GM12891 (cell line): ENCODE data around the gene COQ6.

Experiments used
- DNase-seq: peaks from one replicate; pipeline ENCODE4 v3.0.0; 2011; ENCODE audit warnings: low spot score; ENCODE audit not compliant: insufficient read length
- FAIRE-seq: peaks from 2 replicates; lab custom pipeline; 2011; peaks lifted over from hg19 to GRCh38; lab: Jason Lieb, UNC
- PAX5 ChIP-seq: IDR thresholded peaks from 2 replicates; pipeline ENCODE4 v1.6.1; 2011; ENCODE audit warnings: low read length, moderate library complexity, mild to moderate bottlenecking; ENCODE audit not compliant: insufficient read depth, severe bottlenecking
- POLR2A ChIP-seq: IDR thresholded peaks from 2 replicates; pipeline ENCODE4 v1.6.1; 2011; ENCODE audit warnings: low read depth, low read length, control low read depth
- POLR2AphosphoS5 ChIP-seq: IDR thresholded peaks from 2 replicates; pipeline ENCODE4 v1.6.1; 2011; ENCODE audit warnings: low read depth, low read length, control low read depth
- POU2F2 ChIP-seq: IDR thresholded peaks from 2 replicates; pipeline ENCODE4 v1.6.1; 2011; ENCODE audit warnings: low read depth, mild to moderate bottlenecking, control low read depth, low read length, moderate library complexity
- SPI1 ChIP-seq: IDR thresholded peaks from 2 replicates; pipeline ENCODE4 v1.6.1; 2011; ENCODE audit warnings: low read depth, low read length, control low read depth
- TAF1 ChIP-seq: IDR thresholded peaks from 2 replicates; pipeline ENCODE4 v1.6.1; 2011; ENCODE audit warnings: low read depth, low read length, control low read depth

COQ6 gene

DNA sequence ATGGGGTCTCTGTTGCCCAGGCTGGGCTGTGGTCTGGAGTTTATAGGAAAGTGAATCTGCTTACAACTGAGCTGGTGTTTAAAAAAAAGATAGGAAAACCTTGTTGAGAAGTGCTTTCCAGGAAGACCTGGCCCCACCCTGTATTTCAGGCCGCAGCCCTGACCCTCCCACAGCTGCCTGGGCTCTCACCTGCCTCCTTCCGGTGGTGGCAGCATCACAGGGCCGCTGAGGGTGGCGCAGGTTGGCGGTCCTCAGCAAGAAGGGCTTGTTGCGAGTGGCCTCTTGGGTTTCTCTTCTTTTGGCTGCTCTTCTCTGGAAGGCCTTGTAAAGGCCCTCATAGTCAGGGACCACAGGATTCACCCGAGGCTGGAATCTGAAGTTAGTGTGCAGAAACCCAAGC, 7.9 kb upstream of the COQ6 start:
- TF ChIP-seq POLR2A (no peak), PAX5 (no peak), POLR2AphosphoS5 (no peak), SPI1 (no peak), POU2F2 (no peak), TAF1 (no peak)
- FAIRE-seq (no peak), DNase-seq (no peak)

DNA sequence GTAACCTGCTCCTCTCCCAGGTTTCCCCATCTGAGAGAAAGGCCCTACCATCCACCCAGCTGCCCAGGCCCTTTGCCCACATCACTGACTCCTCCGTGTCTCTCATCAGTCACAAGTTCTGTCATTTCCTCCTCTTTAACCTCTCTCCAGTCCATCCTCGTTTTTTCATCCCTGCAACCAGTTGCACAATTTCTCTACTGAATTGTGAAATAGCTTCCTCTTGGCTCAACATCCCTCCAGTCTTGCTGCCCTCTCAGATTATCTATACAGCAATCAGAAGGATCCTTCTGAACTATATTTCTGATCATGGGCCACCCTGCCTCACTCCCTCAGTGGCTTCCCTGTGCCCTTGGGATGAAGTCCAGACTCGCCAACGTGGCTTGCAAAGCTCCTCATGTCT, 7.0 kb upstream of the COQ6 start:
- no peak for TF ChIP-seq POLR2A
- no peak for TF ChIP-seq SPI1
- TF ChIP-seq PAX5: no peak
- TF ChIP-seq POU2F2: no peak
- no peak for TF ChIP-seq POLR2AphosphoS5
- no peak for TF ChIP-seq TAF1
- DNase-seq: no peak
- FAIRE-seq: no peak

DNA sequence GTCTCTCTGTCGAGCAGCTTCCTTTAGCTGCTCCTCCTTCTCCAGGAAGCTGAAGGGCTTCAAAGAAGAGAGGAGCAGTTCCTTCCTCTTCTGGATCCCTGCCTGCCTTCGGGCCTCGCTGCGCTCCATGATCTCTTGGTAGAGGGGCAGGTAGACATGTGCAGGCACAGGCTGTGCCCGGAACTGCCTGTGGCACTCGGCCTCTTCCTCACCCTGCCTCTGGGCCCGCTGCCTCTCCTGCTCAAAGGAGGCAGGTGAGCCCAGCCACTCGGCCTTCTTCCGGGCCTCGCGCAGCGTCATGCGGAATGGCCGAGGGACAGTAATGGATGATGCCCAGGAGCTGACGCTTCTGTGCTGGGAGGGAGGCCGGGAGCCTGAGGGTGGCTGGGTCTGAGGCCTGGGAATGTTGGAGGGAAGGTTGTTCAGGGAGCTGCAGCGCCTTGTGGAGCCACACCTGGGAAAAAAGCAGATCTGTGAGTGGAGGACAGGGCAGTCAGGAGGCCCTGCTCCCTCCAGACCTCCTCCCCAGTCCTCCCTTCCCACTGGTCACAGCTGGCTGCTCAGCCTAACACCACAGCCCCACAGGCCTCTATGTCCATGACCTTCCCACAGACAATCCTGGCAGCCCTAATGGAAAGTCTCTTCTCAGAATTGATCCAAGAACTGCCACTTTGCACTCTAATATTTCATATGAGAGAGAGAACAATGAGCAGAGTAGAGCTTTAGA, 5.5 kb upstream of the COQ6 start:
- TF ChIP-seq POU2F2 (no peak), POLR2AphosphoS5 (no peak), POLR2A (no peak), TAF1 (no peak), SPI1 (no peak), PAX5 (no peak)
- DNase-seq (no peak), FAIRE-seq (no peak)

DNA sequence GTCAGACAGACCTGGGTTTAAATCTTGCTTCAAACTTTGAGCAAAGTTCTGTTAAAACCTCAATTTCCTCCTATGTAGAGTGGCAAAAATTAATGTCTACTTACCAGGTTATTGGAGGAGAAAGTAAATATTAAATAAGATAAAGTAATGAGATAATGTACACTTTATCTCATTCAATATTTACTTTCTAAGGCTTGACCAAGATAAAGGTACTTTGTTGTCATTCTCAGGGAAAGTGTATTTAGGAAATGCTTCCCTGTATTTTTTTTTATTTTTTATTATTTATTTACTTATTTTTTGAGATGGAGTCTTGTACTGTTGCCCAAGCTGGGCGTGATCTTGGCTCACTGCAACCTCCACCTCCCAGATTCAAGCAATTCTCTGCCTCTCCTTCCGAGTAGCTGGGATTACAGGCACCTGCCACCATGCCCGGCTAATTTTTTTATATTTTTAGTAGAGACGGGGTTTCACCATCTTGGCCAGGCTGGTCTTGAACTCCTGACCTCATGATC, 4.9 kb upstream of the COQ6 start:
- no peak for FAIRE-seq
- no peak for DNase-seq
- TF ChIP-seq POLR2A (no peak), PAX5 (no peak), TAF1 (no peak), SPI1 (no peak), POU2F2 (no peak), POLR2AphosphoS5 (no peak)

DNA sequence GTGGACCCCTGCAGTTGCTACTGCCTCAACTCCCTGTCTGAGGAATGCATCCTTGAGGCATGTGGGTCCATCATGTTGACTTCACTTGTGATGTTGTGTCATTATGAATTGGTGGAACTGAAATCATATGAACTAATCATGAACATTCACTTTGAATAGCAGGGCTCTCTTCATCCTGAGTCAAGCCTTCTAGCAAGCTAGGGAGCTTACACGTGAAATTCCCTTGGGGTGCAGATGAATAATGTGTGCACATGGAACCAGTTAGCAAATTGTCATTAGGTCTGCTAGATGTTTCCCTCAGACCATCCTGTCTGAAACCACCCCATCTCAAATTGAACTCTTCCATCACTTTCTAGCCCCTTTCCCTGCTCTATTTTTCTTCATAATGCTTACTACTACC, 3.6 kb downstream of the COQ6 start:
- FAIRE-seq (no peak), DNase-seq (no peak)
- no peak for TF ChIP-seq POLR2AphosphoS5
- TF ChIP-seq PAX5: no peak
- TF ChIP-seq POU2F2: no peak
- TF ChIP-seq TAF1: no peak
- no peak for TF ChIP-seq SPI1
- no peak for TF ChIP-seq POLR2A

DNA sequence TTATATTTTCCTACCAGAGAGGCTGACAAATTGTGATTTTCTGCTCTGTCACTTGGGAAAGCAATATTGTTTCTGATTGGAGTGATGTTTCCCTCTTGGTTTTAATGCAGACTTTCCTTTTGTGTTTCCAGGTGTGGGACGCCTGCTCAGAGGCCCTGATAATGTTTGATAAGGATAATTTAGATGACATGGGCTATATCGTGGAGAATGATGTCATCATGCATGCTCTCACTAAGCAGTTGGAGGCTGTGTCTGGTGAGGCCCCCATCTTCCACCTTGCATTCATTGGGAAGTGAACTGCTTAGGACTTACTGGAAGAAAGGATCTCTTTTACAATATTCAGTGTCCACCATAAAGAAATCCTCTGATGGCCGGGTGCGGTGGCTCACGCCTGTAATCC, 5.6 kb downstream of the COQ6 start:
- FAIRE-seq (no peak), DNase-seq (no peak)
- TF ChIP-seq SPI1: no peak
- TF ChIP-seq POLR2AphosphoS5: no peak
- no peak for TF ChIP-seq PAX5

DNA sequence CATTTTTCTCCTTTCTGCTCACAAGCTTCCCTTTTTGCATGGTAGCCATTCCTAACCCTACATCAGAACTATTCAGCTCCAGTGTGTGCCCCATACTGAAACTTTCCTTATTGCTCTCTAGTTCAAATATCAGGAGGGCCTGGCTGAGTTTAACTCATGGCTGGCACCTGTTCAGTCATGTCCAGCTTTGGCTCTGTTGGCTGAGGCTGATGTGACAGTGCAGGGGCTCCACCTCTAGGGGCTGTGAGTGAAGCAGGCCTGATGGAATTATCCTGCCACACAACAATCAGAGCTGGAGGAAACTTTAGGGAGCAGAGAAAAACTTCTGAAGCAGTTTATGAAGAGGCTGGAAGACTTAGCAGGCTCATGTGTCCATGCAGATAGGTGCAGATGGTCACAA, 8.5 kb downstream of the COQ6 start:
- FAIRE-seq (no peak), DNase-seq (no peak)
- TF ChIP-seq TAF1 (no peak), POLR2A (no peak), SPI1 (no peak), POU2F2 (no peak), PAX5 (no peak), POLR2AphosphoS5 (no peak)

DNA sequence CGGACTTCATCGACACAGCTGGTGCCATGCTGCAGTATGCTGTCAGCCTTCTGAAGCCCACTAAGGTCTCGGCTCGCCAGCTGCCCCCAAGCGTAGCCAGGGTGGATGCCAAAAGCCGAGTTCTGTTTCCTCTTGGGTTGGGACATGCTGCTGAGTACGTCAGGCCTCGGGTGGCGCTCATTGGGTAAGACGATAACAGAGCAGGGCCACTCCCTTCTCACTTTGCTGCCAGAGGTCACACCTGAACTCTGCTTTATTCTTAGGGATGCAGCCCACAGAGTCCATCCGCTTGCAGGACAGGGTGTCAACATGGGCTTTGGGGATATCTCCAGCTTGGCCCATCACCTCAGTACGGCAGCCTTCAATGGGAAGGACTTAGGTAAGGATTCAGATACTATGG, 11.1 kb downstream of the COQ6 start:
- no peak for FAIRE-seq
- no peak for TF ChIP-seq POLR2A
- TF ChIP-seq POLR2AphosphoS5: no peak
- no peak for TF ChIP-seq SPI1
- no peak for TF ChIP-seq PAX5
- no peak for TF ChIP-seq TAF1
- no peak for TF ChIP-seq POU2F2
- no peak for DNase-seq

DNA sequence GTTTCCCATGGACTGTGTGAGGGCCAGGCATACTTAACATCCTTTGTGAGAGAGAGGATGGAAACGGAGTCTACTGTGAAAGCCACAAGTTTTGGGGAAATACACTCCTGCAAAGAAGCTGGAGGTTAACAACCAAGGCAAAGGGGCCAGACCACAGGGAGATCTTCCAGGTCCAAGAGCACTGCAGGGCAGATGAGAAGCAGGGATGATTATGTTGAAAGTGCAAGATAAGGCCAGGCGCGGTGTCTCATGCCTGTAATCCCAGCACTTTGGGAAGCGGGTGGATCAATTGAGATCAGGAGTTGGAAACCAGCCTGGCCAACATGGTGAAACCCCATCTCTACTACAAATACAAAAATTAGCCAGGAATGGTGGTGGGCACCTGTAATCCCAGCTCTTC, 15.1 kb downstream of the COQ6 start:
- TF ChIP-seq PAX5: no peak
- no peak for TF ChIP-seq TAF1
- no peak for TF ChIP-seq POLR2A
- TF ChIP-seq POU2F2: no peak
- no peak for TF ChIP-seq POLR2AphosphoS5
- no peak for TF ChIP-seq SPI1

DNA sequence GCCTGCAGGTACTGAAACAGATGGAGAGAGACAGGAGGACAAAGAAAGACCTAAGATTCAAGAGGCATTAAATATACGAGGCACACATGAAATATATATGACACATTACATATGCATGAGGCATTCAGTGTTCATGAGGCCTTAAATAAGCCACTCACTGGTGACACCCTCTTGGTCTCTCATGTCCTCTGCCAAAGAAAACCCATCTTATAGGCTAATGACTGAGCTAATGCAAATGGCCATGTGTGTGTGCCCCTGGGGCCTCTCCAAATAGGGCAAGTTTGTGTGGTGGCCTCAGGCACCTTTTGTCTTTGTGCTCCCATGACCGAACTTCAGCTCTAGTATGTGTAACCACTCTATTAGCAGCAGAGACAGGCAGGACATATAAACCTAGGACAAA, 18.8 kb downstream of the COQ6 start:
- TF ChIP-seq TAF1 (no peak), SPI1 (no peak), POLR2A (no peak), POLR2AphosphoS5 (no peak), POU2F2 (no peak), PAX5 (no peak)
- no peak for DNase-seq
- FAIRE-seq: no peak

More for the DNA sequence above, 15.1 kb downstream of the COQ6 start:
- DNase-seq: no peak
- no peak for FAIRE-seq
